HG02571 (cell line): Measurements from ENCODE around the gene KRTAP19-2.
"Not testable (repeated sequence)": the region's sequence is repeated elsewhere in the genome, so short reads cannot be mapped to it uniquely, and the experiment has no call there.

Source experiments
- ATAC-seq: cut with Tn5 transposase; IDR thresholded peaks from one replicate; pipeline ENCODE4 v1.9.1; 2021; ENCODE audit warnings: mild to moderate bottlenecking, moderate library complexity; ENCODE audit not compliant: unreplicated experiment

Gene KRTAP19-2

GRCh38 chr21:30487336-30487735 lies at the start of gene KRTAP19-2:
Gene KRTAP19-2, minus strand, starts transcription at chr21:30487436. Its CDS starts 88 bp downstream, at chr21:30487348.
- ATAC-seq = no peak

GRCh38 chr21:30518876-30519275 lies 31.6 kb upstream of the KRTAP19-2 start:
- ATAC-seq = no peak

GRCh38 chr21:30515681-30516080 lies 28.4 kb upstream of the KRTAP19-2 start:
- ATAC-seq = no peak

GRCh38 chr21:30505621-30506205 lies 18.5 kb upstream of the KRTAP19-2 start:
- not testable (repeated sequence) for ATAC-seq

GRCh38 chr21:30502041-30502440 lies 14.8 kb upstream of the KRTAP19-2 start, which contains the start of gene KRTAP19-5:
Gene KRTAP19-5, minus strand, starts transcription at chr21:30502141. Its CDS starts 51 bp downstream, at chr21:30502090.
- ATAC-seq = no peak

- ATAC-seq = no peak
These were observed 9.8 kb upstream of the KRTAP19-2 start, which contains the start of gene KRTAP19-4 for GRCh38 chr21:30497065-30497464. Gene KRTAP19-4, minus strand, starts transcription at chr21:30497165. Its CDS starts 55 bp downstream, at chr21:30497110.

GRCh38 chr21:30491963-30492428 lies 4.8 kb upstream of the KRTAP19-2 start, which contains the start of gene KRTAP19-3:
Gene KRTAP19-3, minus strand, starts transcription at chr21:30492013. Its CDS starts 56 bp downstream, at chr21:30491957.
- ATAC-seq = no peak

GRCh38 chr21:30486180-30486579 lies 1.1 kb downstream of the KRTAP19-2 start:
- ATAC-seq = no peak

GRCh38 chr21:30482130-30482529 lies 5.1 kb downstream of the KRTAP19-2 start:
- ATAC-seq = no peak

- ATAC-seq = no peak
These were observed 7.1 kb downstream of the KRTAP19-2 start, which contains the start of gene KRTAP19-1 for GRCh38 chr21:30480145-30480544. Gene KRTAP19-1, minus strand, starts transcription at chr21:30480367. Its CDS starts 50 bp downstream, at chr21:30480317.

GRCh38 chr21:30479259-30479658 lies 8.0 kb downstream of the KRTAP19-2 start:
- no peak for ATAC-seq

GRCh38 chr21:30478004-30478403 lies 9.2 kb downstream of the KRTAP19-2 start:
- no peak for ATAC-seq

GRCh38 chr21:30468900-30469714 lies 18.1 kb downstream of the KRTAP19-2 start:
- ATAC-seq = no peak

- no peak for ATAC-seq
These were observed 23.5 kb downstream of the KRTAP19-2 start for GRCh38 chr21:30463713-30464112.

GRCh38 chr21:30448514-30448913 lies 38.7 kb downstream of the KRTAP19-2 start:
- no peak for ATAC-seq

GRCh38 chr21:30447056-30447455 lies 40.2 kb downstream of the KRTAP19-2 start:
- no peak for ATAC-seq

GRCh38 chr21:30444204-30444603 lies 43.0 kb downstream of the KRTAP19-2 start:
- ATAC-seq = no peak

- no peak for ATAC-seq
These were observed 44.0 kb downstream of the KRTAP19-2 start for GRCh38 chr21:30443226-30443625.

GRCh38 chr21:30439975-30440374 lies 47.3 kb downstream of the KRTAP19-2 start, which contains the start of gene KRTAP15-1:
Gene KRTAP15-1, plus strand, starts transcription at chr21:30440275. Its CDS starts 53 bp downstream, at chr21:30440328.
- no peak for ATAC-seq
